CD4-positive, alpha-beta T cell treated with Interleukin-1 beta for 1 hour (primary cell): ENCODE data around the gene ZC3H10.

Source experiments
- DNase-seq, 2 donors: peaks; one replicate each; pipeline ENCODE4 v3.0.0-alpha.2; 2020 to 2022

The ZC3H10 gene

DNA sequence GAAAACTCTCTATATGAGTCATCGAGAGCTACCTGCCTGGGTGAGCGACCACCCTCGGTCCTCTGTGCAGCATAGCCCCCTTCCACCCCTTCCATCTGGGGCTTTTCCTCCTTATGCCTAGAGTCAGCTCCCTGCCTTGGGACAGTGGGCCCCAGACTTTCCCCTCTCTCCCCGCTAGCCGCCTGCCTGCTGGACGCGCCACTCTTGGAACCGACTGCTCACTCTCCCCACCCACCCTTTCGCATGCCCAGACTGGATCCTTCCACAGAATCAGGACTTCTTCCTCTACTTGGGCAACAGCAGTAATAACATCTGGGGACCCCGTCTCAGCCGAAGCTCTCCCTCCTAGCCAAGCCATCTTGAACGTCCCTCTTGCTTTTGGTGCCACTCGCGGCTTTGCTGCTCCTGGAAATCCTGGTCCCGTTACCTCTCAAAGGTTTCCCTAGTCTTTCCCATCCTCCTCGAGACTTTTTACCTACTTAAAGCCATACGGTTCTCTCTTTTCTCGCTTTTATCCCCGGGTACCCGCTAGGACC is 10.7 kb downstream of the ZC3H10 start:
- DNase-seq = no peak

DNA sequence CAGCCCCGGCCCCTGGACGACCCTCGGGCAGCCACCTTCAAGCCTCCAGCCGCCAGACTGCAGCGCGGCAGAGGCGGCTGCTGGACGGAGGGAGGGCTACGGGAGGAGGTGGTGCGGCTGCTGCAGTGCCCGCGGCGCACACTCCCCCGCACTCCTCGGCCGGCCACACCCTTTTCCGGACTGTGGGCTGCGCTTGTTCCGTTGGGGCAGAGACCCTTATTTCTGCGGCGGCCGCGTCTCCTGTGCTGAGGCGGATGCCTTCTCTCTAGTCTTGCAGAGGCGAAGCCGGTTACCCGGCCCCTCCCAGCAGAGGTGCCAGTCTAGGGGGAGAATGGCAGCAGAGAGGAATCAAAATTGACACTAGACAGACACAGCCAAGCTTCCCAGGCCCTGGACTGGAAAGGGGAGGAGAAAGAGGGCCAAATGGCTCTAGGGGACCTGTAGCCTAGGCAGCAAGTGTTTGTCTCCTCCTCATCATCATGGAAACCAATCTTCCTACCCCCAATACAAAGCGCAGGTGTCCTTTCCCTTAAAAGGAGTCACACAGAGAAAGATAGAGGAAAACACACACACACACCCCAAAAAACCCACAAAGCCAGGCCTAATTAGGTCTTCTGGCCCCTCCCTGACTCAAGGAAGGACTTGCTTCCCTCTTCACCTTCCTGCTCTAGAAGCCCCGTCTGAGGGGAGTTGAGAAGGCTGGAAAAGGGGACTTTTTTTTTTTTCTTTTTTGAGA is 11.3 kb downstream of the ZC3H10 start:
- peak; percentile 80 to 83 for DNase-seq

DNA sequence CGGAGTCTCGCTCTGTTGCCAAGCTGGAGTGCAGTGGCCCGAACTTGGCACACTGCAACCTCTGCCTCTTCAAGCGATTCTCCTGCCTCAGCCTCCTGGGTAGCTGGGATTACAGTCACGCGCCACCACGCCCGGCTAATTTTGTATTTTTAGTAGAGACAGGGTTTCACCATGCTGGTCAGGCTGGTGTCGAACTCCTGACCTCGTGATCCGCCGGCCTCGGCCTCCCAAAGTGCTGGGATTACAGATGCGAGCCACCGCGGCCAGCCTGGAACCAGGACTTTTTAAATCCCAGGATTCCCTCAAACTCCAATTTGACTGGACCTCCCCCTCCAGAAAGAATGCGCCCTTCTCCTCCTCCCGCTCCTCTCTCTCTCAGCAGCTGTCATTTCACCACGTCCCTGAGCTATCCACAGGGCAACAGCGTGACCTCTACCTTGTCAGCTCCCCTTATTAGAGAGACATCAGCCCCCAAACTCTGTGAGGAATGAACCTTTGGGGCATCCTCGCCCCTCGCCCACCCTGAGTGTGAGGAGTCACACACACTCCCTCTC is 12.0 kb downstream of the ZC3H10 start:
- DNase-seq = no peak

DNA sequence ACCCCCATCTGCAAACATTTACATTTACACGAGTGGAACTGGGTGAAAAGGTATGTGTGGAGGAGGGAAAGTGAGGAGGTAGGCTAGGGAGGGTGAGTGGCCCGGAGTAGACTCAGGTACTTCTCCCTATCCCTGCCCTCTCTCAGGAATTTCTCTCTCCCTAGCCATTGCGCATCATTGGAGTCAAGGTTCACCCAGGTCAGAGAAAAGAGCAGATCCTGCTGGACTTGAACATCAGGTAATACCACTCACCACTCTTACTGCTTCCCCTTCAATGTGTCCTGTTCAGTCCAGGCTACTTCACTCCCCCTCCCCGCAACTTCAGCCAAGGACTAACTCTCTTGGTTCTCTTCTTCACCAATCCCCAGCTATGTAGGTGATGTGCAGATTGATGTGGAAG is 12.8 kb downstream of the ZC3H10 start:
- no peak for DNase-seq

DNA sequence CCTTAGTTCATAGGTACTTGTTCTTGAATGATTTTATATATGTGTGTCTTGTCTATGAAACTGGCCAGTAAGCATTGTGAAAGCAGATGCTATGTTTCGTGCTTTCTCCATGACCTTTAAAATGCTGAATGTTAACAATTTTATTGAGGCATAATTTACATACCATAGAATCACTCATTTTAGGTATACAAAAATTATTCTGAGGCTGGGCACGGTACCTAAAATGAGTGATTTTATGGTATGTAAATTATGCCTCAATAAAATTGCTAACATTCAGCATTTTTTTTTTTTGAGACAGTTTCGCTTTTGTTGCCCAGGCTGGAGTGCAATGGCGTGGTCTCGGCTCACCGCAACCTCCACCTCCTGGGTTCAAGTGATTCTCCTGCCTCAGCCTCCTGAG is 16.8 kb downstream of the ZC3H10 start:
- DNase-seq = no peak

DNA sequence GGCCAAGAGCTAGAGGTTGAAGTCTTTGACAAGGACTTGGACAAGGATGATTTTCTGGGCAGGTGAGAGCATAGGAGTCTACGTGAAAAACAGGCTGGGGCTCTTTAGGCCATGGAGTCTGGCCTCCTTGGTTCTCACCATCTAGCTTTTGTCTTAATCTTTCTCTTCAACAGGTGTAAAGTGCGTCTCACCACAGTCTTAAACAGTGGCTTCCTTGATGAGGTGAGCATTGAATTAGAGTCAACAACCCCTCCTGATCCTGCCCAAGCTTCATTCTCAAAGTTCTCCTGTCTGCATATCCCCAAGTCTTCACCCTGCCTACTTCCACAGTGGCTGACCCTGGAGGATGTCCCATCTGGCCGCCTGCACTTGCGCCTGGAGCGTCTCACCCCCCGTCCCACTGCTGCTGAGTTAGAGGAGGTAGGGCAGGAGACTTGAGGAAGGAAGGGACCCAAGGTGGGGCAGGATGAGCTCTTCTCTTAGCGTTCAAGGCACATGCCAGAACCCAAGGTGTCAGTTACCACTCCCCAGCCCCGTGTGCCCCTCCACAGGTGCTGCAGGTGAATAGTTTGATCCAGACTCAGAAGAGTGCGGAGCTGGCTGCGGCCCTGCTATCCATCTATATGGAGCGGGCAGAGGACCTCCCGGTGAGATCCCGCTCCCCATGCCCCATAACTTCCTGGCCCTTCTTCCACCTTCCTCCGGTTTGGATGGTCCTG is 19.9 kb downstream of the ZC3H10 start:
- no peak for DNase-seq

DNA sequence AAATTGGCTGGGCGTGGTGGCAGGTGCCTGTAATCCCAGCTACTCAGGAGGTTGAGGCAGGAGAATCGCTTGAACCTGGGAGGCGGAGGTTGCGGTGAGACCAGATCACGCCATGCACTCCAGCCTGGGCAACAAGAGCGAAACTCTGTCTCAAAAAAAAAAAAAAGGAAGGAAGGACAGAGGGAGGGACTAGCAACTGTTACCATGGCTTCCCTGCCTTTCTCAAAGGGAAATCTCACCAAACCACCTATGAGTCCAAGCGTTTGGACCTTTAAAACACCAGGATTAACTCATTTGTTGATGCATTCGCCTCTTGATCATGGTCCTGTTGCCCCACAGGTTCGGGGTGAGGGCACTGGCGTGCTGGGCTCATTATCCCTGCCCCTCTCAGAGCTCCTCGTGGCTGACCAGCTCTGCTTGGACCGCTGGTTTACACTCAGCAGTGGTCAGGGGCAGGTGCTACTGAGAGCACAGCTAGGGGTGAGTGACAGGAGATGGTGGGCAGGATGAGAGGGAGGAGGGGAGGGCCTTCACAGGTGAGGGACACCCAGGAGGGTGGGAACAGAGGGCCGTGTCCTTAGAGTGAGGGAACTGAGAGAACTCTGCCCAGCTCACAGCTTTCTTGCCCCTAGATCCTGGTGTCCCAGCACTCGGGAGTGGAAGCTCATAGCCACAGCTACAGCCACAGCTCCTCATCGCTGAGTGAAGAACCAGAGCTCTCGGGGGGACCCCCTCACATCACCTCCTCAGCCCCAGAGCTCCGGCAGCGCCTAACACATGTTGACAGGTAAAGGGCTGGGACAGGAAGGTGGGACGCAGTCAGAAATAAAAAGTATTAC is 24.1 kb downstream of the ZC3H10 start:
- no peak for DNase-seq

DNA sequence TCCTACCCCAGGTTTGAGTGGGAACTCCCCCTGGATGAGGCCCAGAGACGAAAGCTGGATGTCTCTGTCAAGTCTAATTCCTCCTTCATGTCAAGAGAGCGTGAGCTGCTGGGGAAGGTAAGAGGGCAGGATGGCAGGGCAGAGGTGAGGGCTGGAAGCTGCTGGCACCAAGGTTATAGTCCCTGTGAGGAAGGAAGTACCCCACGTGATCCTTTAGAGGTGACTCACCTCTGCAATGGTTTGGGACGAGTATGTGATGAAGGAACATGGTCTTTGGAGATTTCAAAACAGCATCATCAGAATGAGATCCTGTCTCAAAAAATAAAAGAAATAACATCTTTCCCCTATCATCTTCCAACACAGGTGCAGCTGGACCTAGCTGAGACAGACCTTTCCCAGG is 25.2 kb downstream of the ZC3H10 start:
- no peak for DNase-seq

DNA sequence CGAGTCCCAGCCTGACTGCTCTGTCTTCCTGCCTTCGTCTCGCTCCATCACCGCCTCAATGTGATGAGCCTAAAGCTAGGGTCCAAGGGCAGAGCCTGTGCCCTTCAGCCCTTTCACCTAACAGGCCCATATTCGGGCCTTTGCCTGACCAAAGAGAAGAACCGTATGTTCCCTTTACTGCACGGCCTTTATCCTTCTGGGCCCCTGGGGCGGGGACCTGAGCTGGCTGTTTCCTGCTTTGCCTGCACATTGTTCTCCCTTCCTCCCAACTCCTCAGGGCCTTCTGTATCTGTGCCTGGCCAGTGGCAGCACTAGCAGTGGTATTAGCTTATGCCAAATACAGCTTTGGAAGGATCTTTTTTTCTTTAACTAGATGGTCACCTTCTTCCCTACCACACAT is 25.8 kb downstream of the ZC3H10 start:
- no peak for DNase-seq

DNA sequence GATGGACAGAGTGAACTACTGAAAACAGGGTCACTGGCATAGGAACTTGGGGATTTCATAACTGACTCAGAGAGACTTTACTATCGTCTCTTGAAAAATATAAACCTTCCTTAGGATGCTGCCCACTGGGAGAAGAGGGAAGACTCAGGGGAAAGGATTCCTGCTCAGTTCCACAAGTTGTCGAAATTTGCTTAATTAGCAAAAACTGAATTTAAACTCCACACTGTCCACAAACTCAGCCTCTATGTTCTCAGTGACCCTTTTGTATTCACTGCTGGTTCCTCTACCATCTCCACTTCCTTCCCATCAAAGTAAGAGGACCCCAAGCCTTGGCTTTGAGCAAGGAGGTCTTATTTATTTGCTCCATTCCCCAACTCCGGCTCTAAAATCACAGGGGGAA is 27.2 kb downstream of the ZC3H10 start:
- DNase-seq = no peak

DNA sequence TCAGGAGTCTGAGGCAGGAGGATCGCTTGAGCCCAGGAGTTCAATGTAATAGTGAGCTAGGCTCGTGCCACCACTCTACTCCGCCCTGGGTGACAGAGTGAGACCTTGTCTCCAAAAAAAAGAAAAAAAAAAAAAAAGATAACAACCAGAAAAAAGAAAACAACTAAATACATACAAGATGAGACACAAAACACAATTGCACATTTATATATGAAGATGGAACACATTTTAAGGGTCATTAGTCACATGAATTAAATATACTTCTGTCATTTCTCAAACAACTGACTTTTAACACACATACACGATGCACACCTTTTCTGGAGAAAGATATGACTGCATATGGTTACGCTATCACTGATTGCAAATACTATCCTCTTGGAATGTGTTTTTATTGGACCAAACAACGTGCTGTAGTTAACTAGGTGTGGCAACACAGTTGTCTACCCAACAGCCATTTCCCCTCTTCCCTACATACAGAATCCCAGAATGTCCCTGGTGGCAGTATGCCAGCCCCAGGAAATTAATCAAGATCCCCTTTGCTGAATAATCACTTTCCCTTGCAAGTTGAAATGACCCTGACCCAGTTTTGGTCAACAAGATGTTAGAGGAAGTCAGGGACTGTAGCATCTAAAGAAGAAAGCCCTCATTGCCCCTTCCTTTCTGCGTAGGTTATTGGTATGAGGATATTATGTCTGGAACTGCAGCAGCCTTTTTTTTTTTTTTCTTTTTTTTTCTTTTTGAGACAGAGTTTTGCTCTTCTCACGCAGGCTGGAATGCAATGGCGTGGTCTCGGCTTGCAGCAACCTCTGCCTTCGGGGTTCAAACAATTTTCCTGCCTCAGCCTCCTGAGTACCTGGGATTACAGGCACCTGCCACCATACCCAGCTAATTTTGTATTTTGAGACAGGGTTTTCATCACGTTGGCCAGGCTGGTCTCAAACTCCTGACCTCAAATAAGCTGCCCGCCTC is 28.7 kb downstream of the ZC3H10 start:
- DNase-seq = no peak

DNA sequence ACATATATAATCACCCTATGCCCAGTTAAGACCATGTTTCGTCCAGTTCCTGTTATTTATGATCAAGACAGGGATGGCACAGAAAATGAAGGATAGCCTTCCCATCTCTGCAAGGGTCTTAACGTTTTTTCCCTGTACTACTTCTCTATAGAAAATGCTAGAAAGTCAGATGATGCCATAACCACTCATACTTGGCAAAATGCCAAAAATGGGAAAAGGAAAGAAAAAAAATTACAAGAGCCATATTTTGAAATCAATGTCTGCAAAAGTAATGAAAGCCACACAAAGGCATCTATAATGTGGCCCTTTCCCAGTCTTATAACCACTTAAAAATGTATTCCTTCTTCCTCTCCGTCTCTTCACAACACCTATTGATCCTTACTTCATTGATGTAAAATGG is 32.5 kb downstream of the ZC3H10 start:
- no peak for DNase-seq

DNA sequence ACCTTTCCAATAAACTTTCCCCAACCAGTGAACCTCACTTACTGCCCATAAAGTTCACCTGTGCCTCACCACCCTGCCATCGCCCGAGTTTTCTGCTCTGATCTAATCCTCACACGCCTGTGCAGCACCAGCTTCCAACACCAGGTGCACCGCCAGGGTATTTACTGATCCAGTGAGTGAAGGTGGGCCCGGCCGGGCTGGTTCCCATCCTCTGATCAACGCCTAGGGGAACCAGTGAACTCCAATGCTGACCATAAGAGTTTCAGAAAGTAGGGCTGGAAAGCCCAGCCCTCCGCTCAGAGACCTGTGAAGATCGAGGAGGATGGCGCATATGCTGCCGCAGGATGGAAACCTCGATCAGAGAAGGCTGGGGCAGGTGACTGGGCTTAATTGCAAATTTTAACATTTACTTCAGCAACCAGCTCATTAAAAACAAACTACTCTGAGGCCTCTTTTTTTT is 33.6 kb downstream of the ZC3H10 start:
- peak; percentile 59 to 69 for DNase-seq

DNA sequence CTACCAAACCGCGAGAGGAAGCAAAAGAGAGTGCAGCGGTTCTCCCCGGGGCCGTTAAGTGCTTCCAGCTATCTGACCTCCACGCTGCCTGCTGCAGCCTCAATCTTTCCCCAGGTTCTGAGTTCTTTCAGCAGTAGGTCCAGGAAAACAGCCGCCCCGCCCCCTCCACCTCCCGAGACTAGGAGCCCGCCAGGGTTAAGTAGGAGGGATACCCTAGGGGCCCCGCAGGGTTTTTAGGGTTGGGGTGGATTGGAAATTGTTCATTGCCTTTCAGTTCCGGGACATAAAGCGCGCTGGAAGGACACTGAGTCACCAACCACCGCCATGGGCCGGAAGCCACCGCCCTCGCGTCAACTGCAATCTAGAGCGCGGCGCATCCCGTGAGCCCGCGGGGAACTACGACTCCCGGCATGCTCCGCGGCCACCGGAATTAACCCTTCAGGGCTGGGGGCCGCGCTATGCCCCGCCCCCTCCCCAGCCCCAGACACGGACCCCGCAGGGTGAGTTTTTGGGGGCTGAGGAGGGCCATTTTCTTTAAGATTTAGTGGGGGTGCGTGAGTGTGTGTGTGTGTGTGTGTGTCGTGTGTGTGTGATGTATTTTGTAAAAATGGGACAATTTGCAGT is 34.2 kb downstream of the ZC3H10 start, which contains the start of gene MYL6B:
Gene MYL6B, plus strand, starts transcription at position 456 of the 624 bp plus-strand sequence. CDS start 1,332 bp downstream, outside the sequence.
- DNase-seq = peak; percentile 89 to 90

DNA sequence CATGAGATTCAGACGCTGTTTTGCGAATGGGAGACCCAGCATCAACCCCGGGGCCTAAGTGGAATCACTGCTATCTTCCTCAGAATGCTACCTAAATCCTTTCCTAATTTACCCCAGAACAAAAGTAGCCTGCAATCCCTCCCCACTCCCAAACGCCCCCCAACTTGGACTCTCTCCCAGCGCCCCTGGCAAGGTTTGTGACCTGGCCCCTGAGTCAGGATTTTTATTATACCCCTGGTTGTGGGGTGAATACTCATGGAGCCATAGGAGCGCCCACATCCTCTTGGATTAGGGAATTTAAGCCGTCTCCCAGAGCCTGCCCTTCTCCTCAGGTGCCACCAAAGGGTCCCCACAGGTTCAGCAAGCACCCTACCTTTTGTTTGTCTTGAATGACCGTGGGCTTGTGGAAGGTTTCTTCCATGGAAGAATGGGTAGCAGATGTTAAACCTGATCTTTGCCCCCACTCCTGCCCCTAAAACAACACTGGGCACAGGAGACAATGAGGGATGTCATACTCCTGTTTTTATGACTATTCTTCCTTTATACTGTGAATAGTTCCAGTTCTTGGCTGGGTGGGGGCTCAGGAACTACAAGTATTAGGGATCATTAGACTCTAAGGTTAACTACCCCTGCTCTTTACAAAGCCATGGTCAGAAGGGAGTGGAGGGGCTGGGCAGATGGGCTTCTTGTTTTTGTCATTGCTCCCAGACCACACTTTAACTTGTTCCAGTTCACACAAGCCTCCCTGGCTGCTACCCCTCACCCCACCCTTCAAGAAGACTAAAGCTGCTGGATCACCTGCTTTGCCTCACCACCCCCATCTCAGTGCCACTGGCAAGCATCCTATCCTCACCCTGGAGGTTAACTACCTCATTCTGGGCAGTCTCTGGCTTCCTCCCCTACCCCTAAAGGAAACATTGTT is 35.0 kb downstream of the ZC3H10 start:
- no peak for DNase-seq

DNA sequence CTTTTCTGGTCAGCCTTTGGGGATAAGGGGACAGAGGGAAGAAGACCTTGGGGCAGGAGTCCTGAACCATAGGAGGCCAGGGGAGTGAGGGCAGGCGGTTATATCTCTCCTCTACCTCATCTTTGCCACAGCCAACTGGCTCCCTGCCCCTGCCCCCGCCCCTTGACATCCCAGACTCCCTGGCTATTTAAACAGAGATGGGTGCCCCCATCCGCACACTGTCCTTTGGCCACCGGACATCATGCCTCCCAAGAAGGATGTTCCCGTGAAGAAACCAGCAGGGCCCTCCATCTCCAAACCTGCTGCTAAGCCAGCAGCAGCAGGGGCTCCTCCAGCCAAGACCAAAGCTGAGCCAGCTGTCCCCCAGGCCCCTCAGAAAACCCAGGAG is 35.6 kb downstream of the ZC3H10 start:
- no peak for DNase-seq

DNA sequence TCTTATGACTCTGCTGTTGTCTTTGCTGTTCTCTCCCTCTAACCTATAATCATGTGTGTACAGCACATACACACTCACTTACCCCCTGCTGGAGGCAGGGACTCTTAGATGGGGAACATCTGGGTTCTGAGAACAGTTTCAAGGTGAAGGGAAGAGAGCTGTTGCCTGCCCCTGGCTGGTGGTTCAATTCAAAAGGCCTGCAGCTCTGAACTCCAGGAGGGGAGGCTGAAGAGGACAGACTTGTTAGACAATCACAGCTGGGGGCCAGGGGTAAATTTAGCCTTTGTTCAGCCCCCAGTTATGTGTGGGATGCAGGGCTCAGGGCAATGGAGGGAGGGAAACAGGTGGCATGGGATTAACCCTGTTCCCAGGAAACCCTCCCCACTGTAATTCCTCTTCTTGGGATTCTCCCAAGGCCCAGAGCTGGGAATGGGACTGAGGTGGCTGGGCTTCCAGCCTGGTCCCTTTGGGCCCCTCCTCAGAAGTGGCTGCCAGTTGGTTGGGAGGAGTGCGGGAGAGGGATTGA is 36.2 kb downstream of the ZC3H10 start:
- no peak for DNase-seq

DNA sequence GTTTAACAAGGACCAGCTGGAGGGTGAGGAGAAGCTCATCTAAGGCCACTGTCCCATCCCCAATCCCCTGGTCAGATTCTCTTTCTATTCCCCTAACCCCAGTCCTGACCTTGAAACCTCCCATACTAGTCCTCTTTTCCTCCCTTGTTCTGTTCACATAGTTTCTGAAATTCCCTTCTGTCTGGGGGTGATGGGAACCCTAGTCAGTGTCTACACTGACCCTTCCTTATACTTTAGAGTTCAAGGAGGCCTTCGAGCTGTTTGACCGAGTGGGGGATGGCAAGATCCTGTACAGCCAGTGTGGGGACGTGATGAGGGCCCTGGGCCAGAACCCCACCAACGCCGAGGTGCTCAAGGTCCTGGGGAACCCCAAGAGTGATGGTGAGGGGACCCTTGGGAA is 36.8 kb downstream of the ZC3H10 start:
- DNase-seq = no peak

DNA sequence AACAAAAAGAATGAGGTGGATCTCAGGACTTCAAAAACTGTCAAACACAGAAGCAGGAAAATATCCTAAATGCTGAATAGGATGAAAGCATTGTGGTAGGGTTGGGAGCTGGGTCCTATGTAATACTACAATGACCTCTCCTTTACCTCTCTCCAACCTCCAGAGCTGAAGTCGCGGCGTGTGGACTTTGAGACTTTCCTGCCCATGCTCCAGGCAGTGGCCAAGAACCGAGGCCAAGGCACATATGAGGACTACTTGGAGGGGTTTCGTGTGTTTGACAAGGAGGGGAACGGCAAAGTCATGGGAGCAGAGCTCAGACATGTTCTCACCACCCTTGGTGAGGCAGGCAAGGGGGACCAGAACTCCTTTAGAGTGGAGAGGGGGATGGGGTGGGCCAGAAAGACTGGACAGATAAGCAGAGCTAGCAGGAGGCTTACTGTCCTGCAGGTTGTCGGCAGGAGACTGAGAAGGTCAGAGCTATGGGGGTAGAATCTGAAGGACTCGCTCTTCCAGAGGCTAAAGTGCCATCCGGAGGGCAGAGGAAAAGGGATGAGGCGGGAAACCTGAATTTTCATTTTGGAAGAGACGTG is 37.3 kb downstream of the ZC3H10 start:
- no peak for DNase-seq
